A673 (cell line): ENCODE measurements around the gene PRF1.
"Not testable (repeated sequence)": the region's sequence is repeated elsewhere in the genome, so short reads cannot be mapped to it uniquely, and the experiment has no call there.

Source experiments
- CTCF ChIP-seq: fragments of 300-800, 200-600 bp; sonication (generic); conservative IDR thresholded peaks from 2 replicates; pipeline ENCODE4 v1.5.1; 2017; ENCODE audit warnings: low read depth, mild to moderate bottlenecking, antibody characterized with exemption, low read length, moderate library complexity, mixed read lengths
- EZH2 ChIP-seq: fragments of 200-600 bp; sonication (generic); IDR thresholded peaks from 2 replicates; pipeline ENCODE4 v1.6.1; 2017; ENCODE audit warnings: borderline replicate concordance, low read depth, mild to moderate bottlenecking, mixed read lengths, antibody characterized with exemption, low read length; ENCODE audit not compliant: poor library complexity, severe bottlenecking

- TF ChIP-seq CTCF, EZH2: not testable (repeated sequence)
These were observed 29.2 kb upstream of the PRF1 start for GRCh38 chr10:70631735-70632134.
